Measurements from ENCODE around the gene SYNDIG1. TPM values are rescaled to one million over a fixed set of nuclear protein-coding genes. Genes with fewer than 3 reads are reported as not detected.

SYNDIG1 gene
- total and polyA plus RNA-seq, 2 donors (not counting 1 experiment from before 2014, with no cell fraction given) = not detected

GRCh38 chr20:24578567-24579415 is 109.4 kb downstream of the SYNDIG1 start:
- no peaks in the 10 kb centered on the region for H4K20me1 ChIP-seq (ENCODE audit: control insufficient read depth, insufficient read depth, low read length, poor library complexity, severe bottlenecking)
- peaks cover 0 to 4% (median 0%) of the 10 kb centered on the region in 3 donors for H3K9me3 ChIP-seq (ENCODE audit: control extremely low read depth in 1 of 3, control insufficient read depth in 2 of 3, insufficient read depth in 1 of 3, low read length in 2 of 3)
- TF ChIP-seq EZH2 (IDR thresholded peaks at IDR 0.05; ENCODE audit: borderline replicate concordance, insufficient read depth, low read depth, low read length, poor library complexity, severe bottlenecking) (no peak), CTCF (IDR thresholded peaks at IDR 0.05) (no peak)
- no peak overlapping the region for H3K4me3 ChIP-seq (ENCODE audit: control extremely low read depth in 1 of 5, extremely low read depth in 1 of 5, insufficient read depth in 1 of 5, low read depth in 2 of 5, low read length in 4 of 5)
- no peak overlapping the region for H3K4me2 ChIP-seq (replicated peaks; ENCODE audit: low read depth, low read length, poor library complexity, severe bottlenecking)
- Mint-ChIP-seq H3K9me3 (ENCODE audit: insufficient read depth) (no peaks in the 10 kb centered on the region), H3K27ac (no peak overlapping the region), H3K27me3 (no peaks in the 10 kb centered on the region), H3K4me1 (no peaks in the 10 kb centered on the region), H3K4me3 (no peak overlapping the region)
- intact Hi-C loops (cut with micrococcal nuclease) = no loop called here
- H3K4me1 ChIP-seq (ENCODE audit: control insufficient read depth in 2 of 2, insufficient read depth in 2 of 2, low read length in 2 of 2) = no peaks in the 10 kb centered on the region
- H3K27ac ChIP-seq (ENCODE audit: low read length in 2 of 2) = no peak overlapping the region
- H2AFZ ChIP-seq (ENCODE audit: insufficient read depth, low read depth, low read length, poor library complexity, severe bottlenecking) = no peak overlapping the region
- H3K27me3 ChIP-seq (replicated peaks in 1 of 4; ENCODE audit: control extremely low read depth in 1 of 4, control insufficient read depth in 3 of 4, insufficient read depth in 4 of 4, low read length in 3 of 4) = no peaks in the 10 kb centered on the region
- no peak overlapping the region for H3K9ac ChIP-seq (ENCODE audit: low read length)
- no peak for ATAC-seq (ENCODE audit: low read depth)
- H3K36me3 ChIP-seq (replicated peaks in 1 of 2; ENCODE audit: control extremely low read depth in 1 of 2, control insufficient read depth in 1 of 2, extremely low read depth in 1 of 2, insufficient read depth in 2 of 2, low read length in 1 of 2) = no peaks in the 10 kb centered on the region
- DNase-seq = no peak
- ChIA-PET CTCF (no interaction called here), POLR2A (no interaction called here)
- no peaks in the 10 kb centered on the region for H3K79me2 ChIP-seq (ENCODE audit: control insufficient read depth, insufficient read depth, low read length)
- 91% methylated on average over 13 of the region's 19 CpGs for WGBS (ENCODE audit: insufficient coverage)

- Histone ChIP-seq H3K27ac (ENCODE audit: low read length in 2 of 2) (no peak overlapping the region), H3K4me3 (ENCODE audit: control extremely low read depth in 1 of 5, extremely low read depth in 1 of 5, insufficient read depth in 1 of 5, low read depth in 2 of 5, low read length in 4 of 5) (no peak overlapping the region), H4K20me1 (ENCODE audit: control insufficient read depth, insufficient read depth, low read length, poor library complexity, severe bottlenecking) (no peaks in the 10 kb centered on the region), H3K27me3 (replicated peaks in 1 of 4; ENCODE audit: control extremely low read depth in 1 of 4, control insufficient read depth in 3 of 4, insufficient read depth in 4 of 4, low read length in 3 of 4) (no peaks in the 10 kb centered on the region), H3K4me1 (ENCODE audit: control insufficient read depth in 2 of 2, insufficient read depth in 2 of 2, low read length in 2 of 2) (no peaks in the 10 kb centered on the region), H3K9ac (ENCODE audit: low read length) (no peak overlapping the region), H3K4me2 (replicated peaks; ENCODE audit: low read depth, low read length, poor library complexity, severe bottlenecking) (no peak overlapping the region), H3K9me3 (ENCODE audit: control extremely low read depth in 1 of 3, control insufficient read depth in 2 of 3, insufficient read depth in 1 of 3, low read length in 2 of 3) (peaks cover 0 to 4% (median 0%) of the 10 kb centered on the region in 3 donors), H3K36me3 (replicated peaks in 1 of 2; ENCODE audit: control extremely low read depth in 1 of 2, control insufficient read depth in 1 of 2, extremely low read depth in 1 of 2, insufficient read depth in 2 of 2, low read length in 1 of 2) (no peaks in the 10 kb centered on the region), H2AFZ (ENCODE audit: insufficient read depth, low read depth, low read length, poor library complexity, severe bottlenecking) (no peak overlapping the region), H3K79me2 (ENCODE audit: control insufficient read depth, insufficient read depth, low read length) (no peaks in the 10 kb centered on the region)
- DNase-seq = no peak
- H3K4me3 Mint-ChIP-seq = no peak overlapping the region
- no peak overlapping the region for H3K27ac Mint-ChIP-seq
- TF ChIP-seq CTCF (IDR thresholded peaks at IDR 0.05) = no peak
- TF ChIP-seq EZH2 (IDR thresholded peaks at IDR 0.05; ENCODE audit: borderline replicate concordance, insufficient read depth, low read depth, low read length, poor library complexity, severe bottlenecking) = no peak
- POLR2A ChIA-PET = no interaction called here
- H3K4me1 Mint-ChIP-seq = no peaks in the 10 kb centered on the region
- H3K27me3 Mint-ChIP-seq = no peaks in the 10 kb centered on the region
- intact Hi-C loops (cut with micrococcal nuclease) = no loop called here
- 75% methylated on average over 10 of the region's 10 CpGs for WGBS (ENCODE audit: insufficient coverage)
- H3K9me3 Mint-ChIP-seq (ENCODE audit: insufficient read depth) = no peaks in the 10 kb centered on the region
- CTCF ChIA-PET = no interaction called here
- no peak for ATAC-seq (ENCODE audit: low read depth)
These were observed 110.0 kb downstream of the SYNDIG1 start for GRCh38 chr20:24579475-24579874.
